HEK293 (cell line): ENCODE results near the gene OR3A1.

Experiments
- CTCF ChIA-PET: fragments of 350-600 bp; formaldehyde crosslinking; extraction: SDS; loops from one replicate; lab custom pipeline; 2021; ENCODE audit warnings: antibody characterized with exemption; lab: Yijun Ruan, JAX
- POLR2A ChIA-PET: fragments of 300-600 bp; formaldehyde crosslinking; extraction: SDS; loops from one replicate; lab custom pipeline; 2020; ENCODE audit warnings: antibody characterized with exemption, inconsistent platforms; lab: Yijun Ruan, JAX
- H3K27ac ChIP-seq: fragments of 200-500 bp; sonication (Bioruptor generic); 2 replicates; pipeline ENCODE4 v1.5.1; 2014; ENCODE audit warnings: low read depth, low read length, control low read depth, inconsistent platforms; ENCODE audit errors: extremely low read depth
- H3K36me3 ChIP-seq, 2 experiments: fragments of 200-500 bp in 1 of 2; sonication (Bioruptor generic) in 1 of 2; 1 replicate in 1 of 2; 2 replicates in 1 of 2; pipeline ENCODE4 v1.5.1; 2014 to 2017; ENCODE audit warnings: inconsistent platforms in 2 of 2, low read length in 2 of 2; ENCODE audit not compliant: control insufficient read depth in 2 of 2, insufficient read depth in 1 of 2
- H3K4me1 ChIP-seq: fragments of 200-500 bp; sonication (Bioruptor generic); 2 replicates; pipeline ENCODE4 v1.5.1; 2014; ENCODE audit warnings: mild to moderate bottlenecking, low read length, inconsistent platforms; ENCODE audit not compliant: control insufficient read depth, insufficient read depth
- H3K4me3 ChIP-seq: 2 replicates; pipeline ENCODE4 v1.5.1; 2011; ENCODE audit warnings: low read depth, mild to moderate bottlenecking, control low read depth, low read length, moderate library complexity
- H3K9me3 ChIP-seq: fragments of 200-500 bp; sonication (Bioruptor generic); 2 replicates; pipeline ENCODE4 v1.5.1; 2014; ENCODE audit warnings: low read depth, low read length, inconsistent platforms; ENCODE audit not compliant: control insufficient read depth, insufficient read depth
- KLF7 ChIP-seq: fragments of 450-650 bp; formaldehyde crosslinking; IDR thresholded peaks from 2 replicates; pipeline ENCODE4 v1.5.1; 2016; ENCODE audit warnings: missing biosample characterization, missing genetic modification characterization, borderline replicate concordance
- RBAK ChIP-seq: fragments of 450-650 bp; formaldehyde crosslinking; IDR thresholded peaks from 2 replicates; pipeline ENCODE4 v1.5.1; 2016; ENCODE audit warnings: missing biosample characterization, missing genetic modification characterization
- TCF7L2 ChIP-seq: IDR thresholded peaks from 2 replicates; pipeline ENCODE4 v1.6.1; 2011; ENCODE audit warnings: low read depth, mild to moderate bottlenecking, inconsistent platforms, low read length, moderate library complexity, borderline replicate concordance
- ZBTB1 ChIP-seq: fragments of 450-650 bp; formaldehyde crosslinking; IDR thresholded peaks from 2 replicates; pipeline ENCODE4 v1.5.1; 2016; ENCODE audit warnings: missing biosample characterization, missing genetic modification characterization
- ZEB2 ChIP-seq: fragments of 450-650 bp; formaldehyde crosslinking; IDR thresholded peaks from 2 replicates; pipeline ENCODE4 v1.5.1; 2016; ENCODE audit warnings: missing biosample characterization, missing genetic modification characterization
- ZNF138 ChIP-seq: fragments of 450-650 bp; formaldehyde crosslinking; IDR thresholded peaks from 2 replicates; pipeline ENCODE4 v1.5.1; 2016; ENCODE audit warnings: missing biosample characterization, missing genetic modification characterization, borderline replicate concordance
- ZNF140 ChIP-seq: fragments of 450-650 bp; formaldehyde crosslinking; IDR thresholded peaks from 2 replicates; pipeline ENCODE4 v1.5.1; 2016; ENCODE audit warnings: missing biosample characterization, missing genetic modification characterization
- ZNF211 ChIP-seq: fragments of 450-650 bp; formaldehyde crosslinking; IDR thresholded peaks from 2 replicates; pipeline ENCODE4 v1.5.1; 2016; ENCODE audit warnings: low read depth, missing biosample characterization, missing genetic modification characterization
- ZNF266 ChIP-seq: fragments of 450-650 bp; formaldehyde crosslinking; IDR thresholded peaks from 2 replicates; pipeline ENCODE4 v1.5.1; 2016; ENCODE audit warnings: missing biosample characterization, missing genetic modification characterization, low read depth
- ZNF585B ChIP-seq: fragments of 450-650 bp; formaldehyde crosslinking; IDR thresholded peaks from 2 replicates; pipeline ENCODE4 v1.5.1; 2016; ENCODE audit warnings: missing biosample characterization, missing genetic modification characterization
- ZNF596 ChIP-seq: fragments of 450-650 bp; IDR thresholded peaks from 2 replicates; pipeline ENCODE4 v1.5.0; 2018; ENCODE audit warnings: missing biosample characterization, mild to moderate bottlenecking, missing genetic modification characterization, moderate library complexity
- ZNF701 ChIP-seq: fragments of 450-650 bp; formaldehyde crosslinking; IDR thresholded peaks from 2 replicates; pipeline ENCODE4 v1.5.1; 2016; ENCODE audit warnings: missing biosample characterization, missing genetic modification characterization
- ZNF791 ChIP-seq: fragments of 450-650 bp; formaldehyde crosslinking; IDR thresholded peaks from 2 replicates; pipeline ENCODE4 v1.5.1; 2016; ENCODE audit warnings: missing biosample characterization, missing genetic modification characterization
- ZSCAN16 ChIP-seq: fragments of 450-650 bp; formaldehyde crosslinking; IDR thresholded peaks from 2 replicates; pipeline ENCODE4 v1.5.1; 2016; ENCODE audit warnings: missing biosample characterization, missing genetic modification characterization
- TF ChIP-seq, protein P1 (sequence below): fragments of 450-650 bp; formaldehyde crosslinking; IDR thresholded peaks from 2 replicates; pipeline ENCODE4 v1.5.1; 2016; ENCODE audit warnings: missing biosample characterization, missing genetic modification characterization
- TF ChIP-seq, protein P2 (sequence below): fragments of 450-650 bp; formaldehyde crosslinking; IDR thresholded peaks from 2 replicates; pipeline ENCODE4 v1.5.1; 2016; ENCODE audit warnings: missing biosample characterization, missing genetic modification characterization, borderline replicate concordance
- TF ChIP-seq, protein P3 (sequence below): sonication (generic); formaldehyde crosslinking; IDR thresholded peaks from 2 replicates; pipeline ENCODE4 v1.8.1; 2022; ENCODE audit warnings: mild to moderate bottlenecking, moderate library complexity, missing genetic modification reagents
- TF ChIP-seq, protein P4 (sequence below): fragments of 450-650 bp; formaldehyde crosslinking; IDR thresholded peaks from 2 replicates; pipeline ENCODE4 v1.5.1; 2016; ENCODE audit warnings: missing biosample characterization, missing genetic modification characterization
- TF ChIP-seq, protein P5 (sequence below): fragments of 450-650 bp; formaldehyde crosslinking; IDR thresholded peaks from 2 replicates; pipeline ENCODE4 v1.5.1; 2016; ENCODE audit warnings: missing biosample characterization, missing genetic modification characterization
- TF ChIP-seq, protein P6 (sequence below): fragments of 450-650 bp; formaldehyde crosslinking; IDR thresholded peaks from 2 replicates; pipeline ENCODE4 v1.5.1; 2017; ENCODE audit warnings: missing biosample characterization, missing genetic modification characterization

The OR3A1 gene

DNA sequence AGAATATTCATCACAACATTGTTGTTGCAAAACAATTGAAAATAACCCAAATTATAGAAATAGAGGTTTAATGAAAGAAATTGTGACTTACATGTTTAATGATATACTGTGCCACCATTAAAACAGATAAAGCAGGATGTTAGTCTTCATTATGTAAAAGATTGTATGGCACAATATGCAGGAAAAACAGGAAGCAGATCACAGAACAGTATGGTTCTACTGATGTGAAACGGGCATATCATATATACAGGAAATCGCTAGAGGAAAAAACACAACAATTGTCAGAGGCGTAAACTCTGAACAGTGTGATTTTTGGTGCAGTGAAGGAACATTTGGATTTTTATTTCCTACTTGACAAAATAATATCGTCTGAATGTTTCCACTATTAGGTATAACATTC lies 22.0 kb downstream of the OR3A1 start (continued):
- TF ChIP-seq, protein P1, sequence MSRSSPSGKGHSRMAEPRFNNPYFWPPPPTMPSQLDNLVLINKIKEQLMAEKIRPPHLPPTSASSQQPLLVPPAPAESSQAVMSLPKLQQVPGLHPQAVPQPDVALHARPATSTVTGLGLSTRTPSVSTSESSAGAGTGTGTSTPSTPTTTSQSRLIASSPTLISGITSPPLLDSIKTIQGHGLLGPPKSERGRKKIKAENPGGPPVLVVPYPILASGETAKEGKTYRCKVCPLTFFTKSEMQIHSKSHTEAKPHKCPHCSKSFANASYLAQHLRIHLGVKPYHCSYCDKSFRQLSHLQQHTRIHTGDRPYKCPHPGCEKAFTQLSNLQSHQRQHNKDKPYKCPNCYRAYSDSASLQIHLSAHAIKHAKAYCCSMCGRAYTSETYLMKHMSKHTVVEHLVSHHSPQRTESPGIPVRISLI (tag by site-specific recombination) = no peak
- TF ChIP-seq ZNF140 = no peak
- TF ChIP-seq KLF7 = no peak
- no peak for TF ChIP-seq ZNF585B
- TF ChIP-seq ZBTB1 = no peak
- TF ChIP-seq RBAK (tag by site-specific recombination) = no peak
- TF ChIP-seq, protein P2, sequence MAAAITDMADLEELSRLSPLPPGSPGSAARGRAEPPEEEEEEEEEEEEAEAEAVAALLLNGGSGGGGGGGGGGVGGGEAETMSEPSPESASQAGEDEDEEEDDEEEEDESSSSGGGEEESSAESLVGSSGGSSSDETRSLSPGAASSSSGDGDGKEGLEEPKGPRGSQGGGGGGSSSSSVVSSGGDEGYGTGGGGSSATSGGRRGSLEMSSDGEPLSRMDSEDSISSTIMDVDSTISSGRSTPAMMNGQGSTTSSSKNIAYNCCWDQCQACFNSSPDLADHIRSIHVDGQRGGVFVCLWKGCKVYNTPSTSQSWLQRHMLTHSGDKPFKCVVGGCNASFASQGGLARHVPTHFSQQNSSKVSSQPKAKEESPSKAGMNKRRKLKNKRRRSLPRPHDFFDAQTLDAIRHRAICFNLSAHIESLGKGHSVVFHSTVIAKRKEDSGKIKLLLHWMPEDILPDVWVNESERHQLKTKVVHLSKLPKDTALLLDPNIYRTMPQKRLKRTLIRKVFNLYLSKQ (tag by site-specific recombination) = no peak
- TF ChIP-seq, protein P3, sequence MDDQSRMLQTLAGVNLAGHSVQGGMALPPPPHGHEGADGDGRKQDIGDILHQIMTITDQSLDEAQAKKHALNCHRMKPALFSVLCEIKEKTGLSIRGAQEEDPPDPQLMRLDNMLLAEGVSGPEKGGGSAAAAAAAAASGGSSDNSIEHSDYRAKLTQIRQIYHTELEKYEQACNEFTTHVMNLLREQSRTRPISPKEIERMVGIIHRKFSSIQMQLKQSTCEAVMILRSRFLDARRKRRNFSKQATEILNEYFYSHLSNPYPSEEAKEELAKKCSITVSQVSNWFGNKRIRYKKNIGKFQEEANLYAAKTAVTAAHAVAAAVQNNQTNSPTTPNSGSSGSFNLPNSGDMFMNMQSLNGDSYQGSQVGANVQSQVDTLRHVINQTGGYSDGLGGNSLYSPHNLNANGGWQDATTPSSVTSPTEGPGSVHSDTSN (CRISPR knock-in tag) = no peak
- no peak for TF ChIP-seq ZNF138 (tag by site-specific recombination)

DNA sequence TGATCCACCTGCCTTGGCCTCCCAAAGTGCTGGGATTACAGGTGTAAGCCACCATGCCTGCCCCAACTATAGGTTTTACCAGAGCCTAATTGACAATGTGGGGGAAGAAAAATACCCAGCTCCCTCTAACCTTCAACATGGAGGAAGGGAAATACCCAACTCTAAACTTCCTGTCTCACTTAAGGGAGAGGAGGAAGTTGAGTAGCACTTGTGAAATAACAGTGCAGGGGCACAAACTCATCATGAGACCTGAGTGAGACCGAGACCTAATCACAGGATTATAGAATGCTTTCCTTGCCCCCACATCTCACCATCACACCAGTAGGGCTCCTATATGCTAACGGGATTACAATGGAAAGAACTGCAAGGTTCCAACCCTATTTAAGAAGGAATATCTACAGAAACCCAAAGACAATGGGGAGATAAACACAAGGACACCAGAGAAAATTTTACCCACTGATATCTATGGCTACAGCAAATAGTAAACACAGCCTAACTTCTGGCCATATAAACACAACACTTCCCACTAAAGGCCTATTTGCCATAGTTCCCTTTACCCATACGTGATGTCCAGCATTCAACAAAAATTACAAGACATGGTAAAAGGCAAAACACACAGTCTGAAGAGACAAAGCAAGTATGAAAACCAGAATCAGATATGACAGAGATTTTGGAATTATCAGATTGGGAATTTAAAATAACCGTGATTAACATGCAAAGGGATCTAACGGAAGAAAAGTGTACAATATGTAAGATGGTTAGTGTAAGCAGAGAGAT lies 26.9 kb downstream of the OR3A1 start:
- H3K9me3 ChIP-seq = no peaks in the 10 kb centered on the region
- ChIA-PET POLR2A (no interaction called here), CTCF (no interaction called here)
- H3K36me3 ChIP-seq = no peaks in the 10 kb centered on the region
- no peak overlapping the region for H3K27ac ChIP-seq
- H3K4me1 ChIP-seq = no peaks in the 10 kb centered on the region
- no peak overlapping the region for H3K4me3 ChIP-seq
- TF ChIP-seq, protein P4, sequence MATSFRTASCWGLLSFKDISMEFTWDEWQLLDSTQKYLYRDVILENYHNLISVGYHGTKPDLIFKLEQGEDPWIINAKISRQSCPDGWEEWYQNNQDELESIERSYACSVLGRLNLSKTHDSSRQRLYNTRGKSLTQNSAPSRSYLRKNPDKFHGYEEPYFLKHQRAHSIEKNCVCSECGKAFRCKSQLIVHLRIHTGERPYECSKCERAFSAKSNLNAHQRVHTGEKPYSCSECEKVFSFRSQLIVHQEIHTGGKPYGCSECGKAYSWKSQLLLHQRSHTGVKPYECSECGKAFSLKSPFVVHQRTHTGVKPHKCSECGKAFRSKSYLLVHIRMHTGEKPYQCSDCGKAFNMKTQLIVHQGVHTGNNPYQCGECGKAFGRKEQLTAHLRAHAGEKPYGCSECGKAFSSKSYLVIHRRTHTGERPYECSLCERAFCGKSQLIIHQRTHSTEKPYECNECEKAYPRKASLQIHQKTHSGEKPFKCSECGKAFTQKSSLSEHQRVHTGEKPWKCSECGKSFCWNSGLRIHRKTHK = peak; percentile 92
- TF ChIP-seq ZNF211 (tag by site-specific recombination) = no peak

DNA sequence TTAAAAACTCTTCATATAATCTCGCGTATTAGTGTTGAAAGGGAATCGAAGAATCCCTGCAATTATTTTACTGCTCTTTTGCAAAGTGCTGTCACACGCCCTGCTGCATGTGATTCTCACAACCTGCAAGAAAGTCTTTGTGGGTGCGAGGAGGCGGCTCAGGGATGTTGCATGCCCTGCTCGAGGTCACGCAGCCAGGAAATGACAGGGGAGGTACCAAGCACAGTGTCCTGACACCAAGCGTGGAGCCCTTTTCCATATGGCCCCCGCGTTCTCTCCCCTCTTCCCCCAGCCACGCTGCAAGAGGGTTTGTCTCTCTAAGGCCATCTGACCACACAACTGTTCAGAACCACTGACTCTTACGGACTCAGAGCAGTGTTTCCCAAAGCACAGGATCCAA lies 37.6 kb downstream of the OR3A1 start:
- Histone ChIP-seq H3K36me3 (no peaks in the 10 kb centered on the region), H3K9me3 (no peaks in the 10 kb centered on the region), H3K27ac (no peak overlapping the region), H3K4me3 (no peak overlapping the region), H3K4me1 (no peaks in the 10 kb centered on the region)
- CTCF ChIA-PET = no interaction called here
- POLR2A ChIA-PET = no interaction called here
- TF ChIP-seq ZNF791 (tag by site-specific recombination) (no peak), TCF7L2 (no peak), ZNF266 (tag by site-specific recombination) (no peak), ZNF701 (no peak), ZSCAN16 (tag by site-specific recombination) (no peak), ZEB2 (no peak), ZNF596 (tag by site-specific recombination) (no peak)
- TF ChIP-seq, protein P5, sequence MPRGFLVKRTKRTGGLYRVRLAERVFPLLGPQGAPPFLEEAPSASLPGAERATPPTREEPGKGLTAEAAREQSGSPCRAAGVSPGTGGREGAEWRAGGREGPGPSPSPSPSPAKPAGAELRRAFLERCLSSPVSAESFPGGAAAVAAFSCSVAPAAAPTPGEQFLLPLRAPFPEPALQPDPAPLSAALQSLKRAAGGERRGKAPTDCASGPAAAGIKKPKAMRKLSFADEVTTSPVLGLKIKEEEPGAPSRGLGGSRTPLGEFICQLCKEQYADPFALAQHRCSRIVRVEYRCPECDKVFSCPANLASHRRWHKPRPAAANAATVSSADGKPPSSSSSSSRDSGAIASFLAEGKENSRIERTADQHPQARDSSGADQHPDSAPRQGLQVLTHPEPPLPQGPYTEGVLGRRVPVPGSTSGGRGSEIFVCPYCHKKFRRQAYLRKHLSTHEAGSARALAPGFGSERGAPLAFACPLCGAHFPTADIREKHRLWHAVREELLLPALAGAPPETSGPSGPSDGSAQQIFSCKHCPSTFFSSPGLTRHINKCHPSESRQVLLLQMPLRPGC (tag by site-specific recombination) = no peak
- TF ChIP-seq, protein P6, sequence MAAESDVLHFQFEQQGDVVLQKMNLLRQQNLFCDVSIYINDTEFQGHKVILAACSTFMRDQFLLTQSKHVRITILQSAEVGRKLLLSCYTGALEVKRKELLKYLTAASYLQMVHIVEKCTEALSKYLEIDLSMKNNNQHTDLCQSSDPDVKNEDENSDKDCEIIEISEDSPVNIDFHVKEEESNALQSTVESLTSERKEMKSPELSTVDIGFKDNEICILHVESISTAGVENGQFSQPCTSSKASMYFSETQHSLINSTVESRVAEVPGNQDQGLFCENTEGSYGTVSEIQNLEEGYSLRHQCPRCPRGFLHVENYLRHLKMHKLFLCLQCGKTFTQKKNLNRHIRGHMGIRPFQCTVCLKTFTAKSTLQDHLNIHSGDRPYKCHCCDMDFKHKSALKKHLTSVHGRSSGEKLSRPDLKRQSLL = no peak
